Neuron (in vitro differentiated cells): ENCODE data around the gene LRRK1.
A peak's percentile ranks its signal among the peaks of the same experiment; 100 is the strongest.
"Not testable (repeated sequence)": the region's sequence is repeated elsewhere in the genome, so short reads cannot be mapped to it uniquely, and the experiment has no call there.

Experiments
- H2AFZ ChIP-seq: one replicate; pipeline ENCODE4 v1.6.1; 2013; ENCODE audit warnings: low read depth, mild to moderate bottlenecking, inconsistent platforms, low read length, moderate library complexity
- H3K27me3 ChIP-seq: one replicate; pipeline ENCODE4 v1.6.1; 2013; ENCODE audit warnings: low read length; ENCODE audit not compliant: insufficient read depth
- H3K36me3 ChIP-seq: one replicate; pipeline ENCODE4 v1.6.1; 2013; ENCODE audit warnings: low read length; ENCODE audit not compliant: insufficient read depth
- H3K4me1 ChIP-seq: one replicate; pipeline ENCODE4 v1.6.1; 2013; ENCODE audit warnings: low read length; ENCODE audit not compliant: insufficient read depth
- H3K4me3 ChIP-seq: 2 replicates; pipeline ENCODE4 v1.5.1; 2013; ENCODE audit warnings: mild to moderate bottlenecking, low read length, moderate library complexity
- H3K9me3 ChIP-seq: one replicate; pipeline ENCODE4 v1.6.1; 2013; ENCODE audit warnings: low read length

LRRK1 gene

GRCh38 chr15:101068961-101069653 lies 149.9 kb downstream of the LRRK1 start:
- Histone ChIP-seq H3K27me3 (no peaks in the 10 kb centered on the region), H2AFZ (no peak overlapping the region), H3K9me3 (no peaks in the 10 kb centered on the region), H3K4me1 (peaks cover 24% of the 10 kb centered on the region), H3K36me3 (no peaks in the 10 kb centered on the region), H3K4me3 (peak overlapping the region; percentile 14)

GRCh38 chr15:101069654-101069973 lies 150.5 kb downstream of the LRRK1 start:
- Histone ChIP-seq H2AFZ (no peak overlapping the region), H3K4me3 (peak overlapping the region; percentile 14), H3K36me3 (no peaks in the 10 kb centered on the region), H3K27me3 (no peaks in the 10 kb centered on the region), H3K9me3 (no peaks in the 10 kb centered on the region), H3K4me1 (peaks cover 22% of the 10 kb centered on the region)

GRCh38 chr15:101070024-101070423 lies 150.9 kb downstream of the LRRK1 start:
- no peaks in the 10 kb centered on the region for H3K27me3 ChIP-seq
- H3K9me3 ChIP-seq: no peaks in the 10 kb centered on the region
- peaks cover 22% of the 10 kb centered on the region for H3K4me1 ChIP-seq
- H2AFZ ChIP-seq: no peak overlapping the region
- no peak overlapping the region for H3K4me3 ChIP-seq
- H3K36me3 ChIP-seq: no peaks in the 10 kb centered on the region

GRCh38 chr15:101070502-101071273 lies 151.5 kb downstream of the LRRK1 start:
- Histone ChIP-seq H3K9me3 (no peaks in the 10 kb centered on the region), H2AFZ (no peak overlapping the region), H3K4me1 (peaks cover 22% of the 10 kb centered on the region), H3K27me3 (no peaks in the 10 kb centered on the region), H3K36me3 (no peaks in the 10 kb centered on the region), H3K4me3 (no peak overlapping the region)

- no peaks in the 10 kb centered on the region for H3K36me3 ChIP-seq
- no peaks in the 10 kb centered on the region for H3K27me3 ChIP-seq
- H2AFZ ChIP-seq: no peak overlapping the region
- no peaks in the 10 kb centered on the region for H3K9me3 ChIP-seq
- H3K4me1 ChIP-seq: peaks cover 22% of the 10 kb centered on the region
- H3K4me3 ChIP-seq: no peak overlapping the region
Observed at GRCh38 chr15:101071651-101072050, 152.5 kb downstream of the LRRK1 start.

GRCh38 chr15:101072235-101072634 lies 153.1 kb downstream of the LRRK1 start:
- not testable (repeated sequence) for H3K9me3 ChIP-seq, H2AFZ ChIP-seq, H3K36me3 ChIP-seq, H3K4me3 ChIP-seq, H3K27me3 ChIP-seq
- peaks cover 22% of the 10 kb centered on the region for H3K4me1 ChIP-seq

GRCh38 chr15:101077806-101078668 lies 158.9 kb downstream of the LRRK1 start:
- not testable (repeated sequence) for H3K36me3 ChIP-seq, H3K9me3 ChIP-seq, H3K27me3 ChIP-seq, H3K4me3 ChIP-seq, H3K4me1 ChIP-seq, H2AFZ ChIP-seq

- H3K36me3 ChIP-seq: no peaks in the 10 kb centered on the region
- H2AFZ ChIP-seq: no peak overlapping the region
- no peak overlapping the region for H3K4me3 ChIP-seq
- no peaks in the 10 kb centered on the region for H3K9me3 ChIP-seq
- H3K4me1 ChIP-seq: no peaks in the 10 kb centered on the region
- no peaks in the 10 kb centered on the region for H3K27me3 ChIP-seq
Observed at GRCh38 chr15:101078669-101079323, 159.6 kb downstream of the LRRK1 start.

GRCh38 chr15:101081900-101082299 lies 162.7 kb downstream of the LRRK1 start:
- Histone ChIP-seq H3K27me3 (no peaks in the 10 kb centered on the region), H3K4me1 (no peaks in the 10 kb centered on the region), H3K4me3 (no peak overlapping the region), H3K36me3 (no peaks in the 10 kb centered on the region), H3K9me3 (no peaks in the 10 kb centered on the region), H2AFZ (no peak overlapping the region)

GRCh38 chr15:101083336-101084045 lies 164.3 kb downstream of the LRRK1 start:
- no peak overlapping the region for H2AFZ ChIP-seq
- no peaks in the 10 kb centered on the region for H3K27me3 ChIP-seq
- H3K9me3 ChIP-seq: no peaks in the 10 kb centered on the region
- no peaks in the 10 kb centered on the region for H3K4me1 ChIP-seq
- H3K36me3 ChIP-seq: no peaks in the 10 kb centered on the region
- no peak overlapping the region for H3K4me3 ChIP-seq

- Histone ChIP-seq H3K4me1 (peaks cover 4% of the 10 kb centered on the region), H3K27me3 (no peaks in the 10 kb centered on the region), H2AFZ (no peak overlapping the region), H3K4me3 (no peak overlapping the region), H3K36me3 (no peaks in the 10 kb centered on the region), H3K9me3 (no peaks in the 10 kb centered on the region)
Observed at GRCh38 chr15:101084801-101085200, 165.6 kb downstream of the LRRK1 start.

- H3K9me3 ChIP-seq: no peaks in the 10 kb centered on the region
- H3K4me3 ChIP-seq: no peak overlapping the region
- H2AFZ ChIP-seq: no peak overlapping the region
- no peaks in the 10 kb centered on the region for H3K27me3 ChIP-seq
- peaks cover 4% of the 10 kb centered on the region for H3K4me1 ChIP-seq
- no peaks in the 10 kb centered on the region for H3K36me3 ChIP-seq
Observed at GRCh38 chr15:101085311-101085700, 166.1 kb downstream of the LRRK1 start.
